T-helper 1 cell treated with Interleukin-12 subunit alpha and Interleukin-12 subunit beta and Interleukin-4 antibody, amounts not matched to agents 30 μg/mL and 1 μg/mL, for 36 hours (primary cell): Measurements from ENCODE around the gene RPS16.

Experiments
- H3K27ac Mint-ChIP-seq: one replicate; pipeline ENCODE4 v1.8.0; 2021; ENCODE audit warnings: mild to moderate bottlenecking, mixed read lengths
- H3K27me3 Mint-ChIP-seq: one replicate; pipeline ENCODE4 v1.8.0; 2021; ENCODE audit warnings: low read depth, mixed read lengths
- H3K36me3 Mint-ChIP-seq: one replicate; pipeline ENCODE4 v1.8.0; 2021; ENCODE audit warnings: low read depth, mixed read lengths
- H3K4me1 Mint-ChIP-seq: one replicate; pipeline ENCODE4 v1.8.0; 2021; ENCODE audit warnings: low read depth, mixed read lengths
- H3K4me3 Mint-ChIP-seq: one replicate; pipeline ENCODE4 v1.8.0; 2021; ENCODE audit warnings: mild to moderate bottlenecking, moderate library complexity, mixed read lengths
- H3K9me3 Mint-ChIP-seq: one replicate; pipeline ENCODE4 v1.8.0; 2021; ENCODE audit warnings: mixed read lengths

RPS16 gene

GRCh38 chr19:39400061-39400460 is 35.7 kb downstream of the RPS16 start:
- H3K27ac Mint-ChIP-seq = peak overlapping the region; percentile 55
- H3K36me3 Mint-ChIP-seq = peaks cover 11% of the 10 kb centered on the region
- H3K4me3 Mint-ChIP-seq = peak overlapping the region; percentile 21
- no peaks in the 10 kb centered on the region for H3K9me3 Mint-ChIP-seq
- H3K27me3 Mint-ChIP-seq = no peaks in the 10 kb centered on the region
- peaks cover 51% of the 10 kb centered on the region for H3K4me1 Mint-ChIP-seq

GRCh38 chr19:39399668-39400050 is 36.1 kb downstream of the RPS16 start:
- Mint-ChIP-seq H3K9me3 (no peaks in the 10 kb centered on the region), H3K27ac (peak overlapping the region; percentile 55), H3K4me3 (peak overlapping the region; percentile 21), H3K4me1 (peaks cover 50% of the 10 kb centered on the region), H3K36me3 (peaks cover 11% of the 10 kb centered on the region), H3K27me3 (no peaks in the 10 kb centered on the region)

DNA sequence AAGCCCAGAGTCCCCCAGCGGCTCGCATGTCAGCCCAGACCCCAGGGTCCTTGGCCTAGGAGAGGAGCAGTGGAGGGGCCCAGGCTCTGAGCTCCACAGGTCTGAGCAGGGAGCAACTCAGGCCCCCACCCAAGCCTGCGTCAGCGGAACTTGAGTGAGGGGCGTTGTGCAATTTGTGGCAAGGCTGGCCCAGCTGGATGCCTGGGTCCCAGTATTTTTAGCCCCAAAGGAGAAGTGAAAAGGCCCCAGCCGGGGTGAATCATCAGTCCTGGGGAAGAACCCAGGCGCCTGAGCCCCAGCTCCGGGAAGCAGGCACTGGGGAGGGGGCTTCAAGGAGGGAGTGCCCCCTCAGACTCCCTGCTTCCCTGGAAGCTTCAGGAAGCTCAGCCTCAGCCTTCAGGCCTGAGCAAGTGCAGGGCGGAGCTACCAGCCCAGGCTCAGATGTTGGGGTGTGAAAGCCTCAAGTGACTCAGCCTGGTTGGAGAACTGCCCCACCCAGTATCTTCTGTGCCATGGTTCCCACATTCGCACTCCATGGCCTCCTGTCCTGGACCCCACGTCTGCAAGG is 37.4 kb downstream of the RPS16 start:
- H3K36me3 Mint-ChIP-seq = peaks cover 18% of the 10 kb centered on the region
- H3K4me3 Mint-ChIP-seq = peak overlapping the region; percentile 11
- no peaks in the 10 kb centered on the region for H3K9me3 Mint-ChIP-seq
- H3K27me3 Mint-ChIP-seq = no peaks in the 10 kb centered on the region
- H3K27ac Mint-ChIP-seq = peak overlapping the region; percentile 96
- peaks cover 52% of the 10 kb centered on the region for H3K4me1 Mint-ChIP-seq

GRCh38 chr19:39397360-39398296 is 38.1 kb downstream of the RPS16 start:
- Mint-ChIP-seq H3K27ac (peak overlapping the region; percentile 96), H3K4me3 (peak overlapping the region; percentile 11), H3K4me1 (peaks cover 53% of the 10 kb centered on the region), H3K36me3 (peaks cover 19% of the 10 kb centered on the region), H3K27me3 (no peaks in the 10 kb centered on the region), H3K9me3 (no peaks in the 10 kb centered on the region)

GRCh38 chr19:39390751-39391437 is 44.9 kb downstream of the RPS16 start, which contains the start of the genes MED29 and PAF1:
Gene MED29, plus strand, starts transcription at chr19:39391378. Its CDS starts 45 bp downstream, at chr19:39391423.
Gene PAF1, minus strand, starts transcription at chr19:39391106. Its CDS starts 242 bp downstream, at chr19:39390864.
- H3K4me3 Mint-ChIP-seq = peak within 1 kb of the TSS; percentile 92
- H3K27me3 Mint-ChIP-seq = no peaks in the 10 kb centered on the region
- peaks cover 43% of the 10 kb centered on the region for H3K36me3 Mint-ChIP-seq
- peaks cover 34% of the 10 kb centered on the region for H3K4me1 Mint-ChIP-seq
- H3K27ac Mint-ChIP-seq = peak within 1 kb of the TSS; percentile 95
- no peaks in the 10 kb centered on the region for H3K9me3 Mint-ChIP-seq

- no peaks in the 10 kb centered on the region for H3K9me3 Mint-ChIP-seq
- H3K27me3 Mint-ChIP-seq = no peaks in the 10 kb centered on the region
- H3K27ac Mint-ChIP-seq = peak overlapping the region; percentile 95
- peak overlapping the region; percentile 92 for H3K4me3 Mint-ChIP-seq
- peaks cover 35% of the 10 kb centered on the region for H3K4me1 Mint-ChIP-seq
- peaks cover 43% of the 10 kb centered on the region for H3K36me3 Mint-ChIP-seq
Measured at GRCh38 chr19:39390451-39390750, 45.3 kb downstream of the RPS16 start.

DNA sequence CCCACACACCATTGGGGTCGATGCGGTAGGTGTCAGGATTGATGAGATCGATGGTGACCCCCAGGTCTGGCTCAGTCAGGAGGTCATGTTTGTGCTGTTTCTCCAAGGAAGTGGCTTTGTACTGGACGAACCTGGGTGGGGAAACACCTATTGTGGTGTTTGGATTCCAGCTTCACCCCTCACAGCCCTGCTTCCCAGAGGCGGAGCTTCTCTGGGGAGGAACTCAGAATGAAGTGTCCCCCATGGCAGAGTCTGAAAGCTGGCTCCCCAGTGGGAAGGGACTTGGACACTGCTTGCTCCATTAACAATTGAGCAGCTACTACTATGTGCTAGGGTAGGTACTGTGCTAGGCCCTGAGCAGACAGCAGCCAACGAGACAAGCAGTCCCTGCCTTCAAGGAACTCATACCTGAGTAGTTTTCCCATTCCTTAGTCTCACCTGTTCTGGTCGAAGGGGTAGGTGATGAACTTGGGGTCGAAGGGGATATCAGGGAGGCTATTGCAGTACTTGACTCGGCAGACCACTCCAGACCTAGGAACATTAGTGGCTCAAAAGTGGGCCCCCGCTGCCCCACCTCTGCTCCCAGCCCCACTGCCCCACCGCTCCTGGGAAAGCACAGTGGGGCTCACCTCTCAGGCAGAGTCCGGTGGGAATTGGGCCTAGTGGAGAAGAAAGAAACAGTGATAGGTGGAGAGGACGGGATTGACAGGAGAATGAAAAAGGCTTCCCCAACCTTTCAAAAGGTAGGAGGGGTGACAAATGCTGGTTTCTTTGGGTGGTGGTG is 45.9 kb downstream of the RPS16 start:
- Mint-ChIP-seq H3K4me1 (peaks cover 32% of the 10 kb centered on the region), H3K9me3 (no peaks in the 10 kb centered on the region), H3K4me3 (peak overlapping the region; percentile 92), H3K27me3 (no peaks in the 10 kb centered on the region), H3K36me3 (peaks cover 44% of the 10 kb centered on the region), H3K27ac (peak overlapping the region; percentile 95)

GRCh38 chr19:39388657-39389056 is 47.1 kb downstream of the RPS16 start:
- peaks cover 28% of the 10 kb centered on the region for H3K4me1 Mint-ChIP-seq
- no peaks in the 10 kb centered on the region for H3K9me3 Mint-ChIP-seq
- H3K27ac Mint-ChIP-seq = peak overlapping the region; percentile 56
- no peaks in the 10 kb centered on the region for H3K27me3 Mint-ChIP-seq
- H3K36me3 Mint-ChIP-seq = peaks cover 49% of the 10 kb centered on the region
- no peak overlapping the region for H3K4me3 Mint-ChIP-seq

GRCh38 chr19:39386557-39386956 is 49.2 kb downstream of the RPS16 start:
- H3K27me3 Mint-ChIP-seq = no peaks in the 10 kb centered on the region
- H3K4me3 Mint-ChIP-seq = no peak overlapping the region
- H3K36me3 Mint-ChIP-seq = peaks cover 58% of the 10 kb centered on the region
- no peaks in the 10 kb centered on the region for H3K9me3 Mint-ChIP-seq
- H3K27ac Mint-ChIP-seq = no peak overlapping the region
- peaks cover 19% of the 10 kb centered on the region for H3K4me1 Mint-ChIP-seq

DNA sequence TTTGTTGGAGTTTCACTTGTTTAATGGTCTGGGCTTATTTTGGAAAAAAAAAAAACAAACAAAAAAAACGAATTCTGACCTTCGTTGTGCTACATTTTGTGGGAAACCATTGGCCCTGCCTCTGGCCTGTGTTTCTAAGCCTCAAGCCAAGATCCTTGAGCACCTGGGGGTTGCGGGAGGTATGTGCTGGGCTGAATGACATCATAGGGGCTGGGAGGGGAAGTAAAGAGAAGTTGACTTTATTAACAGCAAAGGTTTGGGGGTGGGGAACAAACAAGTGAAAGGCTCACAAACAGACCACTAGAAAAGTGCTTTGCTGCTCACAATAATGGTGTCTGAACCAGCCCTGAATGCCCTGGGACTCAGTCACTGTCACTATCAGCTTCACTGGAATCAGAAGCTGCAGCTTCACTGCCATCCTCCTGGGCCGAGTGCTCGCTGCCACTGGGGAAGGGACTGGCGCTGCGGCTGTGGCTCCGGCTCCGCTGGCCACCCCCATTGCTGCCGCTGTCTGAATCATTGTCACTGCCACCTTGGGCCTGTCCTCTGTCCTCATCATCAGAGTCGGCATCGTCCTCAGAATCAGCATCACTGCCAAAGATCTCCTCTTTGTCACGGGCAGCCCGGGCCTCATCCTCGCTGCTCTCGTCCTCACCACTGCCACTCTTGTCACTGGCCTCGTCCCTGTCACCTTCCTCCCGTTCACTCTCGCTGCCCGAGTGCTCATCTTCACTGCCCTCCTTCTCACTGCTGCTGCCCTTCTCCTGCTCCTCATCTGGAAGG is 49.9 kb downstream of the RPS16 start:
- Mint-ChIP-seq H3K9me3 (no peaks in the 10 kb centered on the region), H3K36me3 (peaks cover 60% of the 10 kb centered on the region)

GRCh38 chr19:39384839-39385568 is 50.7 kb downstream of the RPS16 start:
- Mint-ChIP-seq H3K36me3 (peaks cover 65% of the 10 kb centered on the region), H3K9me3 (no peaks in the 10 kb centered on the region), H3K27me3 (no peaks in the 10 kb centered on the region), H3K27ac (no peak overlapping the region), H3K4me1 (peaks cover 10% of the 10 kb centered on the region), H3K4me3 (no peak overlapping the region)

More for the DNA sequence above, 49.9 kb downstream of the RPS16 start:
- peaks cover 14% of the 10 kb centered on the region for H3K4me1 Mint-ChIP-seq
- H3K27me3 Mint-ChIP-seq = no peaks in the 10 kb centered on the region
- no peak overlapping the region for H3K4me3 Mint-ChIP-seq
- H3K27ac Mint-ChIP-seq = no peak overlapping the region
